CD4-positive, alpha-beta T cell treated with Interleukin-1 beta for 1 hour (primary cell): ENCODE data around the gene FAM174A.
A peak's percentile ranks its signal among the peaks of the same experiment; 100 is the strongest.

Experiments used
- DNase-seq, 2 donors: peaks; one replicate each; pipeline ENCODE4 v3.0.0-alpha.2; 2020 to 2022

FAM174A gene

GRCh38 chr5:100535060-100536005 lies at the start of gene FAM174A:
FAM174A (plus strand) TSS chr5:100535374; CDS start chr5:100535531, 157 bp downstream.
- DNase-seq = peak; percentile 95 to 96

- no peak for DNase-seq
These were observed 41.2 kb upstream of the FAM174A start for GRCh38 chr5:100493996-100494395.

- DNase-seq = no peak
These were observed 38.9 kb upstream of the FAM174A start for GRCh38 chr5:100496296-100496695.

- no peak for DNase-seq
These were observed 32.5 kb upstream of the FAM174A start for GRCh38 chr5:100502684-100503083.

- DNase-seq = no peak
These were observed 29.0 kb upstream of the FAM174A start for GRCh38 chr5:100505984-100506670.

- DNase-seq = no peak
These were observed 18.9 kb upstream of the FAM174A start for GRCh38 chr5:100516285-100516684.

- no peak for DNase-seq
These were observed 17.7 kb upstream of the FAM174A start for GRCh38 chr5:100517301-100517974.

- no peak for DNase-seq
These were observed 16.8 kb upstream of the FAM174A start for GRCh38 chr5:100518377-100518776.

- no peak for DNase-seq
These were observed 16.1 kb upstream of the FAM174A start for GRCh38 chr5:100519075-100519474.

DNA sequence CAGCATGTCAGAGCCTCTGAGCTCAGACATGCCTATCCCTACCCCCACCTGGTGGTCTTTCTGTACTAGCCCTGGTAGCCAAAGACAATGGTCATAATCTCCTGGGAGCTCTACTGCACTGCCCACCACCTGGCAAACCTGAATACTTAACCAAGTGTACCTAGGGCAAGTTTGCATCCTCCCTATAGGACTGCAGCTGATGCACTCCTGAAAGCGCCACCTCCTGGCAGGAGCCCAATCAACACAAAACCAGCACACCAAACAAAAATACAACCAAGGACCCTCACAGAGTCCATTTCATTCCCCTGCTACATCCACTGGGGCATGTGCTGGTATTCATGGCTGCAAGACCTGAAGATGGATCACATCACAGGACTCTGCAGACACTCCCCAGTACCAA lies 14.8 kb upstream of the FAM174A start:
- no peak for DNase-seq

DNA sequence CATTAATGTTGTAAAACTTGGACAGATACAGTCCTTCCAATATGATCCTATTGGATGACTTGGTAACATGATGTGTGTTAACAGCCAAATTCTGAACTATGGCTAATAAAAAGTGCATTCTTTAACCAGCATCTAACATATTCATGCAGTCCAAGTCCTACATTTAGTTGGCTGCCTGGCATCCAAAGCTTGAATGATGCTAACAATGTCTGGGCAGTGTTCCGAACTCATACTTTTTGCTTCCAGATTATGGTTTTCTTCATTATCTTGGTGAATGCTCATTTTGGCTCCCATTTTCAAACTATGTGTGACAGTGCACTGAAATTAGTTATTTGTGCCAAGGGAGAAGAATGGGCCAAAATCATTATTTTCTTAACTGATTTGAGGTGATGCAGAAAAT lies 2.8 kb downstream of the FAM174A start:
- DNase-seq = no peak

DNA sequence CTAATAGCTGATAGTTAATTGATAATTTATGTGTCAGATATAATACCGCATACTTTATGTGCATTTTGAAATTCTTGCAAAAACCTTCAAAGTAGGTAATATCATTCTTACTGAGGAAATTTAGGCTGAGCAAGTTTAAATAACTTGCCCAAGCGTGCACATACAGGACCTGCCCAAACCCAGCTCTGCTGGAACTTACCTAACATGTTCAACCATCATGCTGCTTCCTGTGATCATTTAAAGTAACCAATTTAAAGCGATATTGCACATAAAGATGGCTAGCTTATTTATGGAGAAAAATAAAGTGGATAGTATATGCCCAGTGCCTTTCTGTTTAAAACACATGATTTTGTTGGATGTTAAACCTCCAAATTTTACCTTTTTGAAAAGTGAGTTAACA lies 4.3 kb downstream of the FAM174A start:
- DNase-seq = no peak

DNA sequence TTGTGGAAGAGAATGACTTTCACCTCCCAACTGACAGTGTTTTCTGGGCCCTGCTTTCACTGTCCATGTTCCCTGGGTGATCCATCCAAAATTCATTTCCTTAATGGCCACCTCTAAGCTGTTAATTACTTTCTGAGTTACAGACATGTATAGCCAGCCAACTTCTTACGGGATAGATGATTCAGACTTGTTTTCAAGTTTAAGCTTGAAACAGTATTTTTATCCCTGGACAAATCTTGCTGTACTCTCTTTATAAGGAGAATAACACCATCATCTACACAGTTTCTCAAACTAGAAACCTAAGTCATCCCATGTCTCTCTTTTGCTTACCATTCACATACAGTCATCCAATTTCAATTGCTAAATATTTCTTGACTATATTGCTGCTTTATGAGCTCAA lies 6.9 kb downstream of the FAM174A start:
- no peak for DNase-seq

GRCh38 chr5:100546001-100546400 lies 10.8 kb downstream of the FAM174A start:
- no peak for DNase-seq

GRCh38 chr5:100550531-100551051 lies 15.4 kb downstream of the FAM174A start:
- no peak for DNase-seq

DNA sequence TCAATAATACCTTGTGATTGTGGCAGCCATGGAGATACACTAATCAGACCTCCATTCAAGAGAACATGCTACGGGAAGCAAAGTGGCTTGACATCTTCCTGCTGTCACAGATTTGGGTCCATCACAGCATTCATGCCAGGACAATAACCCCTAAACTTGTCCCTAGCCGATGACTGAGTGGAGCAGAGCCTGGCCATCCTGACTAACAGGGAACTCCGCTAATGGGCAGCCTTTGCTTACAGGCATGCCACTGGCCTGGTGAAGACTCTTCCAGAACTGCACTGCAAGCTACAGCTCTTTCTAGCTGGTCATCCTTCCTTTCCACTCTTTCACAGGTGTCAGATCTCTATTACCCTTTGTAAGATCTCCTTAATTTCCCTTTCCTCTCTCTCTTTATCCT lies 16.0 kb downstream of the FAM174A start:
- DNase-seq = no peak

DNA sequence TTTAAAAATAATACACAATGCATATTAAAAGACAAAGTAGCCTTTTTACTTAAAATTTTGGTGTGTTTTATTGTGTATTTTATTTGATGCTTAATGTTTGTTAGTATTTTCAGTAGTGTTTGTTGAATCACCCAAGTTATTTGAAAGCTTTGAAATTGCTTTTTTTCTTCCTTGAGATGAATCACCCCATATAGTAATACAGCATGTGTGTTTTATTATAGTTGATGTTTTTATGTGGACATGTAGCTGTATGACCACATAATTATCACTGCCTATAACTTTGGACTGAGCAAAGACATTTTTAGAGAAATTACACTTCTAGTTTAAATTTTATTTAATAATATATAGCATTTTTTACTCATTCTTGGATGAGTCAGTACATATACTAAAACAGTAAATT lies 18.0 kb downstream of the FAM174A start:
- DNase-seq = no peak

GRCh38 chr5:100560860-100561259 lies 25.7 kb downstream of the FAM174A start:
- DNase-seq = no peak

DNA sequence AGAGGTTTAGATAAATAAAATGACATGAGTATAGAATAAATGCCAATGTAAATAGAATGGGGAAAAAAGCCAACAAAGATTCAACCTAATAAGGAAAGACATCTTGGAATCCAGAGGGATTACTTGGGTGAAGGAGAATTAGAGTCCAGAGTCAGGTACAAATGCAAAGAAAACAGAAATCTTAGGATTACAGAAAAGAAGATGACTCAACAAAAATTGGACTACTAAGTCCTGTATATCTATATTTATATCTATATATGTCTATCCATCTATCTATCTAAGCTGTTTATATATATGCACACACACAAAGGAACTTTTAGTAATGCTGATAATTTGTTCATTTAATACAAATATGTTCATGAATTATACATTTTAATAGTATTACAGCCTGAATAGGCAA lies 27.6 kb downstream of the FAM174A start:
- DNase-seq = no peak

GRCh38 chr5:100566382-100567141 lies 31.4 kb downstream of the FAM174A start:
- no peak for DNase-seq

- DNase-seq = no peak
These were observed 39.5 kb downstream of the FAM174A start for GRCh38 chr5:100574716-100575115.

DNA sequence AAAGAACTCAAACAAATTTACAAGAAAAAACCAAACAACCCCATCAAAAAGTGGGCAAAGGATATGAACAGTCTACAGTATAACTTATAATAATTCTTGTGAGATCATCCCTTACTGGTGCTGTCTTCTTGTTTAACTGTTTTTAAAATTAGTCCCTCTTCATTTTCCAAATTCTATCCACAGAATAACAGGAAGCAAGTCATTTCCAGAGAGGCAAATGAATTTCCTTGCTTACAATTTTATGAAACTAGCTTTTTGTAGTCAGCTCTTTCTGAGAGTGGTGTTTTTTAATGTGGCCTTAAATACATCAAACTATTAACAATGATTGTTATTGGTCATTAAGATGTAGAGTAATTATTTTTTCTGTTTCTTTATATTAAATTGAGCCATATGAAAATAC lies 40.6 kb downstream of the FAM174A start:
- DNase-seq = no peak
